ENCODE measurements around the gene ZNF827. TPM values are rescaled to one million over a fixed set of nuclear protein-coding genes. Genes with fewer than 3 reads are reported as not detected.

Gene ZNF827
- total RNA-seq, 1 donor from 2014 or later = 15.6 TPM

DNA sequence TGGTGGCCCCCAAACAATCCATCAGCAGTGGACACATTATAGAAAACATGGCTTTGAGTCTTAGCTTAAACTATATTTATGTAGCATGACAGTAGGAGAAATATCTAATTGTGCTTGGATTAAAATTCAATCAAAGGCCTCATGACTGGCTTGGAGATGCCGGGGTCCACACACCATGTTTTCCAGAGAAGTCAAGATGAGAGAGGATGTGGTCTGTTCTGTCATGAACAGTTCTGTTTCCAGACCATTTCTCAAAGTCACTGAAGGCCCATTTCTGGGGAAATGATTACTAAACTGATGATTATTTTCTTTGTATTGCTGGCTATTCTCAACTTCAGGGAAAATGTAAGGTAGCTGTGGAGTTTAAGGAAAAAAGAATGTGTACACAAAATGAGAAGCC is 182.4 kb downstream of the ZNF827 start:
- DNase-seq = no peak

DNA sequence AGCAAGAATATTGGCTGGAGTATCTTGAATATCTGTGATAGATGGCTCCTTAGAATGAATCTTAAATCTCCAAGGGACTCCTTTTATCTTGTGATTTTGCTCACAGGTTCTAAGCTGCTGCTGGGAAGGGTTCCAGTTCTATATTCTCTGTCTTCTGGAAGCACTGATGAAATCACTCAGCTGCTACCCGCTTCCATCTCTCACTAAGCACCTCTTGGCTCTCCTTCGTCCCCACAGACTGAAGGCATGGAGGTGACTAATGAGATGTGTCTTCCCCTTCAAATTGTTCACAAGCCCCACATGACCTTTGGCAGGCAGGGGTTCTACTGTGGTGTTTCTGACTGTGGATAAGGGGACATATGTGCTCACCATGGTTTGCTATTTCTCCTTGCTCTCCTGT is 182.8 kb downstream of the ZNF827 start:
- DNase-seq = no peak

DNA sequence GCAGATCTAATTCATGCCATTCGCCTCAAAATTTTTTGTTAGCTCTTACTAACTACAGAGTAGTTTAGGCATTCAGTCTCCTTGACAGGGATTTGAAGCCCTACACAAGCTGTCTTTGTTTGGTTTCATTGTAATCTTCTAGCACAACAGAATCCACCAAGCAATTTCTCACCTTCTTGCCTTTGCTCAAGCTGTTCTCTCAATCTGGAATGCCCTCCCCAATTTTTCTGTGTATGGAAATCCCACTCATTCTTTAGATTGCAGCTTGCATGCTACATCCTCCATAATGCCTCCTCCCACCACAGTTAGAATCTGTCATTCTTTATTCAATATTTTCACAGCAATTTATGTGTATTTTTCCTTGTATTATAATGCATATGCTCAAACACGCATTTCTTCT is 195.0 kb downstream of the ZNF827 start:
- DNase-seq = no peak

DNA sequence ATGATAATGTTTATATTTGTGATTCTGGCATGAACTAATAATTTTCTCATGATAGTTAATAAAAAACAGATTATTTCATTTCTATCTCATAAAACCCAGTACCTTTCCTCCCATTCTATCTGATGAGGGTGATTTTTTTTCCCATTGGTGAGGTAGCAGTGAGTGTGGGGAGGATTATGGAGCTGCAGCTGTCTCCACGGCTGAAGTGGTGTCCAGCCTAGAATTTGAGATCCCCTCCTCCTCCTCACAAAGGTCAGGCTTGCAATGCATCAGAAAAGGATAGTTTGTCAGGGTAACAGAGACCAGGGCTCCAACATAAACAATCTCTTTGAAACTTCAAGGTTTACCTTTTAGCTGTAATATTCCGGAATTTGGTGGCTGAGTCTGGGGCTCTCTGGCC is 197.8 kb downstream of the ZNF827 start:
- DNase-seq = peak; percentile 33

DNA sequence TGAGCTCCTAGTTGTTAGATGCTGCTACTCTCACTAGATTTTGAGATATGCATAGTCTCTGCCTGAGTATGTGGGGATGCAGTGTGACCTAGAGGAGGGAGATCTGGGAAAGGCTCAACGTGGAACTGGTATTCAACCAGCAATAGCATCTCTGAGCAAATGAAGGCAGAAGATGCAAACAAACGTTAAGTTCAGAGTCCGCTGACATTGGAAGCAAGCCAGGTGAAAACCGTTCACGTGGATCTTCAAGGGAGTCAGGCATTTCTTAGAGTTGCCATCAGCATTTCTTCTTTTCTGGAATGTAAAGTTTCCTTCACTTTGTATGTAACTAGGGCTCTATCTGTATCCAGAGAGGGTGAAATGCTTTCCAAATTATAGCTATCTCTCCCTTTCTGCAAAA is 198.8 kb downstream of the ZNF827 start:
- DNase-seq = no peak

DNA sequence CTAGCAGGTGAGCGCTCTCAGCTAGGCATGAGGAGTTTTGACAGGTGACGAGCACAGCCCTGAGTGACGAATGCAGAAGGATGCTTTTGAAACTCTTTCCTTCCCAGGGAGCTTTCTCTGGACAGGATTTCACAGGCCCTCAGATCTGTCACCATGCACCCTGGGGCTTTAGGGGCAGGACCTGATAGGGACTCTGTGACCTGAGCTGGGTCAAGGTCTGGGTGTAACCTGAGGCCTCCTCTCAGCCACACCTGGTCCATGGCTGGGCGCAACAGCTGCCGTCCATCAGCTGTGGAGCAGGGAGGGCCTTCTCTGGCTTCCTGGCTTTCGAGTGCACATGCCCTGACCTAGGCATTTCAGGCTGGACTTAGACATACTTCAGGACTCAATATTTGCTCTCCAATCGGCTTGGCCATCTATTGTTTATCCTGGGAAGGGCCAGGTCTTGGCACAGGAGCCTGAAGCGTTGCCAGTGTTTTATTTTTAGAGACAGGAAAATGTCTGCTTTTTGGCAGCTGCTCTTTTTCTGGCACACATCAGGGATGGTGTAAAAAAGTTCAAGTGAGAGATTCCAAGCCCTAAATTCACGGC is 202.3 kb downstream of the ZNF827 start:
- DNase-seq = peak; percentile 9

DNA sequence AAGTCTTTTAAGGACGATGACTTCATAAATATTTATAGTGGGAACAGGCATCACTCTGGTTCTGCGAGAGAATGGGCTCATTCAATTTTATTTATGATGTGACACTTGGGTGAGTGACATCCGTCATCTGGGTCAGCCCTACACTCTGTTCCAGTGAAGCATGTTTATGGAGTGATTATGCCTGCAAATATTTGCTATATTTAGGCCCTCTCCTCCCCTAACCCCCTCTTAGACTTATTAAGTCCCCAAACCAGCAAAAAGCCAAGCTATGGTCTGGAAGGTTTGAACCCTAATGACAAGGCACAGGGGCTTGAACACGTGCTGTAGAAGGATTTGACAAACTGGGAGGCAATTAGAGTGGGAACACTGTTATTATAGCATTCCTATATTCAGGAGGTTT is 202.8 kb downstream of the ZNF827 start:
- no peak for DNase-seq

DNA sequence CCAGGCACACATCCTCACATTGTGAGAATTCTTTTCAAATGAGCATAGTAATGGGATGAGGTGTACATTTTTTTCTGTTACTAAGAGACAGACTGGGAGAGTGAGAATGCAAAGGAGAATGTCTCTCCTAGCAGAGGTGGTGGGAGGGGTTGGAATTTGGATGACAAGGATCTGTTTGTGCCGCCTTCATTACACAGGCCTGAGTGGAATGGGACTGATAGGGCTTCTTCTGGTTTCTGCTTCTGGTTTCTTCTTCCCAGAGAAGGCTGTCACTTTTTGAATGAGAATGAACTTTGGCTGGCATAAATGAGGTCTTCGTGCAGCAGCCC is 203.3 kb downstream of the ZNF827 start:
- no peak for DNase-seq

DNA sequence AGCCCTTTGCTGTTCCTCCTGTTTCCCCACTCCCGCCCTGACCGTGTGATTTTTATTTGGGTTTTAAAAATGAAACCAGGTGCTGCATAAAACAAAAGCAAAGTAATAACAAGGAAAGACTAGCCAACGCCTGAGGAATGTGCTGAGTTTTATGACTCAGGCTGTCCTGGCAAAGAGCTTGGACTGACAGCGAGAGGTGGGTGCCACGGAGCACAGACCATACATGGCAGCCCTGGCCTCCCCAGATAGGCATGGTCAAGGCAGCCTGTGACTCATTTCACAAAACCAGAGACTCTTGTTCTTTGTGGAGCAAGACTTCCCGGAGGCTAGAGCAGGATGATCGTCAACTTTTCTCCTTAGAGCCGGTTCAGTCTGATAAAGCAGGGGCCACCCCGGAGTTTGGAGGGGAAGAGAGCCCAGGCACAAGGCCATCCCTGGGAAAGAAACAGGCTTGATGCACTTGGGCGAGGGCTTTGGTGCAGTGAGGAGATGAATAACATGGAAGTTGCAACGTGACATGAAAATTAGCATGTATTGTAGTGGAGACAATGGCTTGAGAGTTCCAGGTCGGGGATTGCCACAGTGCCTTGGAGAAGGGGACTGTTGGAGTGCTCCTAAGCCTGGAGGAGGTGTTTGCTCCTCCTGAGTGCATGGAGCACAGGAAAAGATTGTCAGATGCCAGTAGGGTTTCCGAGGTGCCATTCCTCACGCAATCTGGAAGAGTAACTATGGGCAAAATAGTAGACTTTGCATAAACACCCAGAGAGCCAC is 203.9 kb downstream of the ZNF827 start:
- peak; percentile 36 for DNase-seq

DNA sequence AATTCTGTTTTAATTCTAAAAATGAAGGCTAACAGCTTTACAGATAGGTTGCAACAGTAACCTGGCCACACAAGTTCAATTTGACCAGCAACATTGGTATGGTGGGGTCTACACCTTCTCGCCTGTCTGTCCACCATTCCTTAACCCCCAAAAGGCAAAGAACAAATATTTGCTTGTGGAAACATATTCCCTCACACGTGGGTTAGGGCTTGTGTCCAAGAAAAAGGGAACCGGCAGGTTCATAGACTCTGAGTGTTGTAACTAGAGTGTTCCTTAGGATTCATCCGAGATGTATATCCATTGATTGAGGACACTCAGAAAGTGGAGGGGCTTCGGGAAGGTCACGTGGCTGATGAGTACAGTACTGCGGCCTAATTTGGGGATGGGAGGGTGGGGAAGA is 204.6 kb downstream of the ZNF827 start:
- no peak for DNase-seq

DNA sequence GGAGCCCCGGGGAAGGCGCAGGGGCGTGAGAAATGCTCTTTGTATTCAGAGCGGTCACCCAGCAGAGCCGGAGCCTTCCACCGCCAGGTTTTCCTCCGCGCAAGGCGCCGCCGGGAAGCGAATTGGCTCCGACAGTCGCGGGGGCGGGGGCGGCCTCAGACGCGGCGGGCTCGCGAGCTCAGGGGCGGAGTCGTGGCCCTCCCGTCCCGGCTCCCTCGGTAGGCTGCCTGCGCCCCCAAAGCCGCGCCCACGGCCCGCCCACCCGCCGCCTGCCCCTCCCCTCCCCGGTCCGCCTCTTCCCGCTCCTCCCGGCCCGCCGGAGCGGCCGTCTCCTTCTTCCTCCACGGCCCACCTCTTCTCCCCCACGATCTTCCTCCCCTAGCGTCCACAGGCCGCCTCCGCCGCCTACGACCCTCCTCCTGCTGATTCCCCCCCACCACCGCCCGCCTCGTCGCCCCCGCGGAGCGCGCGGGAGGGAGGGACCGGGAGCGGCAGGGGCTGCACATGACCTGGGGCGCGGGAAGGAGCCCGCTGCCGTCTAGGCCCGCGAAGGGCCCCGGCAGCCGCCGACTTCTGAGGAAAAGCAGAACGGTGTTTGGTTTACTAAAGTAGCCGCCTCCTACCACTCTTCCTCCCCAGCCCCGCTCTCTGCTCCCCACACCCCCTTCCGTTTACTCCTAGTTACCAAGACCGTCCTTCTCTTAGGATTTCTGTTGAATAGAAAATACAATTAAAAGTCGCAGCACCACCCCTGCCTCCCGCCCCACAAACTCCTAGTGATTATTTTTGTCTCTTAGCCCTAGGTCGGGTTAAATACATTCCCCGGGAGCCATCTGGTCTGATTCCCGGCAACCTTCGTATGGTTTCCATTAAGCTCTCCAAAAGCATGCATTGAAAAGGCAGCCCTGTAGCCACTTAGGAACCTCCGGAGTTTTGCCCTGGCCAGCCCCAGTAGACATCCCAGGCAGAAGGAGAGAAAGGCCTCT is 205.4 kb downstream of the ZNF827 start:
- DNase-seq = peak; percentile 92

DNA sequence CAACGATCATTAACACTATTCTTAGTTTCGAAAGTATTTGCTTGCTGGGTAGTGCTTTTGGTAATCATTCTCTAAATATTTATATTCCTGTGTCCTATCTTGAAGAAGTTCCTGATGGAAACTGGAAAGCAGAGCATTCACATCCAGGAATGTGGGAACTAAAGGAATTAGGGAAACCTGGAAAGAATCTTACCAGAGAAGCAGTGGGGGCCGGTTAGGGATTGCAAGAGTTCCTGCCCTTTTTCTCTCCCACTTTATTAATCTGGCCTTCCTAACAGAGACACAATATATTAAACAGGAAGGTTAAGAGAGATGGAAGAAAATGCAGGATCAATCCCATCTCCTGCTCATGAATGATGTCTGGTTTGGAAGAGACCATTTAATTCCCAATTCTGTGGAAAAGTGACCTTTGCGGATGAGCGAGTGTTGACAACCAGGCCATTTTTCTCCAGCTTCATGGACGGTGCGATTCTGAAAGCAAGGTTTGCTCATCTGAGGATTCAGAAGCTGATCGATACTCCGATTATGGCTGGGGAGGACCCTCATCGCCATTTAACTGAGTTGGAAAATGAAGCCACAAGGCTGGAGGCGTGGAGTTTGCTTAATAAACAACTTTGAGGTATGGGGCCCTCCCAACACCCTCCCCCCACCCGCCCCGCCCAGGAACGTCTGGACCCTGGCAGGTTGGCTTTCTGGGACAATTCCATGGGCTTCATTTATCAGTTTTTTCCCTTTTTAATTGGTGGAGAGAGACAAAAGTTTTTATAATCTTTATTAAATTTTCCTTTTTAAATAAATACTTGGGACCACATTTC is 206.4 kb downstream of the ZNF827 start:
- DNase-seq = no peak

DNA sequence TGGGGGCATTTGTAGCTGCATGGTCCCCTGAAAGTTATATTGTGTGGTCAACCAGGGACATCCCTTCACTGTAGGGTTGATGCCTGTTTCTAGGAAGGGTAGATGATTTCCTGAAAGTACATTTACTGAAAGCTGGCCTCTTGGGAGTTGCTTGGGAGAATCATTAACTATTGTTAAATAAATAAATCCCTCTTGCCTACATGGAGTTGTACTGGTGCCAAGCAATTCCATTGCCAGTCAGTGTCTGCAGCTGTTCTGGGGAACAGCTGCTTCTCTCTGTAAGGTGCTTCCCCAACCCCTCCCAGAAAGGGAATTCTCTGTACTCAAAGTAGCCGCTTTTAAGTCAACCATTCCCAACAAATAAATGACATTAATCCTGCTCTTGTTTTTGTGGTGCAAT is 207.6 kb downstream of the ZNF827 start:
- DNase-seq = peak; percentile 48

DNA sequence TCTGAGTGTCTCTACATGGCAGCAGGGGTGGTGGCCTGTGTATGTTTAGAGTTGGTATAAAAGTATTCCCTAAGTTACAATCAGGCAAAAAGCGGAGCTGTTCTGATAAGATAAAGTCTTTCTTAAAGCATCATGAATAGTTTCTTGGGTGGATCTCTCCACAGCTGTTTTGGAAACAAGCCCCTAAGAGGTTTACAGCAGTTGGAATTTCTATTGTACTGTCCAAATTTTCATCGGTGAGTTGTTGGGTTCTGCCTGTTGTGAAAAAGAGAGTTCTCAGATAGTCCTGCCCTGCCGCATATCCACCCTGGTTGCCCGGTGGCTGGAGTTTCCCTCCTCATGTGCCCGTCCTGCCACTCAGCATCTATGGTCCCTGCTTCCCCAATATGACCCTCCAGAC is 208.6 kb downstream of the ZNF827 start:
- no peak for DNase-seq

DNA sequence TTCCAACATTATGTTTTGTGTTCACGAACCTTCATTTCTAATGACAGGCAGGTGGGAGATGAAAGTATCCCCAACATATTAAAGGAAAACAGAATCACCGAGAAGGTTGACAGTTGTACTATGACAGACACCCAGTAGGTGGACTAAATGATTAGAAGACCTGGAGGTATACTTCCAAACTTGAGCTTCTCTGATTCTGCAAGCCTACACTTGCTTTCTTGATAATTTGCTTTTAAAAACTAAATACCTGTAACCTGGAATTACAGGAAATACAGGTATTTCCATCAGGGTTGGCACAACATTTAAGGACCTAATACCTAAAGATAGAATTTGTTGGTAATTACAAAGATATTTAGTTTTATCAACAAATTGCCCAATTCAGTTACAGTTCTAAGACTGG is 215.3 kb downstream of the ZNF827 start:
- no peak for DNase-seq

DNA sequence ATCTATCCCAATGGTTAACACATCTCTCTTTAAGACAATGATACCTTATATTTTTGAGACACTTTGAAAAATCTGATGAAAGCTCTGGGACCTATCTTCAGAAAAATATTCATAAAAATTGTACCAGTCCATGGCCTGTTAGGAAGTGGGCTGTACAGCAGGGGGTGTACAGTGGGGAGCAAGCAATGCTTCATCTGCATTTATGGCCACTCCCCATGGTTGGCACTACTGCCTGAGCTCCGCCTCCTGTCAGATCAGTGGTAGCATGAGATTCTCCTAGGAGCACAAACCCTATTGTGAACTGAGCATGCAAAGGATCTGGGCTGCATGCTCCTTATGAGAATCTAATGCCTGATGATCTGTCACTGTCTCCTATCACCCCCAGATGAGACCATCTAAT is 216.1 kb downstream of the ZNF827 start:
- no peak for DNase-seq

DNA sequence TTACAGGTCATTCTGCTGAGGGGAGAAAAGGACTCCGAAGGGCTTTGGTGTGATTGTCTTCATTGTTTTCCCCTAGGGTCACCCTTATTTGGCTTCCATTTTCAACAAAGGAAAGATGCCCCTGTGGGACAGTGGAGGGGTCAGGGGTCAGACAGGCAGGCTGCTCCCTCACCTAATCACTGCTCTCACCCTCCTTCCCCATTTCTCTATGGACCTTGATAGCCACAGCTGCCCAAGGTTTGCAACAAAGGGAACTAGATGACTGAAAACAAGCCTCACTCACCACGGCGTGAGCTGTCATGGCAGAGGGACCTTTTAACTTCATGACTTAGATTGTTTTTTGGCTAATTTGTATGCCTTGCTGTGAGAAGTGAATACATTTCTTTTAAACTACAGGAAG is 218.0 kb downstream of the ZNF827 start:
- no peak for DNase-seq

DNA sequence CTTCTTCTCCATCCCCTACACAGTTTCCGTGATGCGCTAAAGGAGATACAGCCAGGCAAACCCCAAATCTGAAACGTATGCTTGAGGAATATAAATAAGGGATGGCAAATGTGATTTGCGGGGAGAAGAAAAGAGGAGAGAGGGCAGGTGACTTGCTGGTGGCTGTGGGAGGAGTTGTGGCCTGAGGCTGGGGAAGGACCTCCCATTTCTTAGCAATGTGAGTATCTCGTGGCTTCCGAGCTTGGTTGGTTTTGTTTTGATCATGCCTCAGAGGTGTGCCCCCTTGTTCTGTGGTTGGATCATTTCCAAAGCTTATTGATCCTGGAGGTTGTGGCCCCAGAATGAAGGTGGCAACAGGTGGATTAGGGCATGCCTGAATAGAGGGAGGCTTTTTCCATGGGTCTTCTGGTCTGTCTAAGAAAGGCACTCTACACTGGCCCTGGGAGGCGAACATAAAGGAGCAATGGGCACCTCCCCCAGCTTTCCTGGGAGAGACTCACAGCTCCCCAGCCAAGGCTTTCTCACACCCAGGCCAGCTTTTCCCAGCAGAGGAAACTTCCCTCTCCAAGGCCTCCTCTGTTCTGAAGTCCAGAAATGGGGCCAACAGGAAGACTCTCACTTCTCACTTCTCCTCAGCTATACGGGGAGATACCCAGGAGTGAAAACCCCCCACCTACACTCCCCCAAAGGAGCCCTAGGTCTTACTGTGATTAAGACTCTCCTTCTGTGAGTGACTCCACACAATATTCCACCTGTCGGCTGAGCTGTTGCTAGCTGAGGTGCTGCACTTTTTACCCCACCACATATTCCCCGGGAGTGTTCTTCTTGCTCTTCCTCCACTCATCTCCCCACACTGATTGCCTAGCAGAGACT is 218.6 kb downstream of the ZNF827 start:
- DNase-seq = no peak

DNA sequence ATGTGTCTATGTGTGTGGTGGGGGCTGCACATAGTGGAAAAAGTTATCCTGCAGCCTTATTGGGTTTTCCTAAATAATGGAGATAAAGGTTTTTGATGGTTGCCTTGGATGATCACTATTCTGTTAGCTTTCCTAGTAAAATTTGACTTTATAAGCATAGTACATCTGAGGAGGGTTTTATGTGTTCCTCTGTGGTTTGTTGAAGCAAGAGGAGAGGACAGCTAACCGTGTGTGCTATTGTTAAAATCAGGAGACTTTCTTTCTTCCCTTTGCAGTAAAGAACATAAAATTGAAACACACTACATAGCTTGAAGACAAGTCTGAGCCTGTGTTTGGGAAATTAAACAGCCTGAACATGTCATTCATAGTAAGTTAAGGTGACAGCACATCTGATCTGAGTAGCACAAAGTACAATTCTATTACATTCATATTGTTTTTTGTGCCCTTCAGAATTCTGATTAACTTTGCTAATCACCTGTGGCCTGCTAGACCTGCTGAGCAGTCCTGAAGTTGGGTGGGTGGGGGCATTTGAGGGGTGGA is 221.9 kb downstream of the ZNF827 start:
- no peak for DNase-seq

DNA sequence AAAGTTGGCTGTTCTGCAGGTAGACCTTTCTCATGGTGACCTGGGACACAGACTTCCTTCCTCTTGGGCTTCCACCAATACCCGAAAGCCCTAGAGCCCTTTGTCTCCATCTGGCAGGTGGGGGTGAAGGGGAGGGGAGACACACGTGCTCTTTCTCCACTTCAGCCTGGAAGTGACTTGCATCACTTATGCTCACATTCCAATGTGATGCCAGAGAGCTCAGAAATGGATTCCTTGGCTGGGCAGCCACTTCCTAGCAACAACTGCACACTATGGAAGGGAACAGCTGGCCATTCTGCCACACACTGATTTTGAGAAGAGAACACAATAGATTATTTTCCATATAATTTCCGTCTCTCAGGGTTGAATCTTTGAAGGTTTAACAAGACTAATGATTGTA is 222.4 kb downstream of the ZNF827 start:
- no peak for DNase-seq

DNA sequence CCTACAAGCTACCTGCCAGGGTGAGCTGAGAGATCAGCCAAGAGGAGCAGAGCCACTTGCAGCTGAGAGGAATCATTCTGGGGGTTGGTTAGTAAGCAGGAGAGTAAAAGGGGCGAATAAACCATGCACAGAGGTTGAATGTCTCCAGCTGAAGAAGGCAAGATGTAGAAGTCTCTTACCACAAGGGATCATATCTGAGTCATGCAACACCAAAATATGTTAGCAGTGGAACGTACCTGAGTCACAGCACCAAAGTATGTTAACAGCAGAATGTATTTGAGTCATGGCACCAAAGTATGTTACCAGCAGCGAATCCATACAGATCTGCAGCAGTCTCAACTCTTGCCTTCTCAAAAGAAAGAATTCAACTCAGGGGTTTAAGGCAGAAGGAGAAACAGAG is 228.8 kb downstream of the ZNF827 start:
- no peak for DNase-seq
